HL-60/S4 (cell line): ENCODE data around the gene FBXO7.
"Not testable (repeated sequence)": the region's sequence is repeated elsewhere in the genome, so short reads cannot be mapped to it uniquely, and the experiment has no call there.

Experiments used
- in situ Hi-C: fragments of 300-500 bp; cut with MboI; formaldehyde crosslinking; loops from 2 replicates; pipeline ENCODE4 v1.14.3; 2022; ENCODE audit warnings: low sequenced_read_pairs

Gene FBXO7

GRCh38 chr22:32474635-32475467, at the start of gene FBXO7:
Gene FBXO7 (plus strand): TSS chr22:32474811. CDS start chr22:32475003, 192 bp downstream.
- in situ Hi-C loops: no loop called here

GRCh38 chr22:32426881-32427280, 47.7 kb upstream of the FBXO7 start:
- in situ Hi-C loops: no loop called here

GRCh38 chr22:32430352-32430751, 44.3 kb upstream of the FBXO7 start:
- in situ Hi-C loops: no loop called here

GRCh38 chr22:32444068-32444467, 30.5 kb upstream of the FBXO7 start:
- in situ Hi-C loops: no loop called here

- in situ Hi-C loops: no loop called here
Measured at GRCh38 chr22:32446321-32446720, 28.3 kb upstream of the FBXO7 start.

- in situ Hi-C loops: no loop called here
Measured at GRCh38 chr22:32448980-32449379, 25.6 kb upstream of the FBXO7 start.

- in situ Hi-C loops: no loop called here
Measured at GRCh38 chr22:32457031-32457430, 17.6 kb upstream of the FBXO7 start.

GRCh38 chr22:32462452-32462851, 12.2 kb upstream of the FBXO7 start:
- in situ Hi-C loops: no loop called here

GRCh38 chr22:32465661-32466060, 8.9 kb upstream of the FBXO7 start:
- in situ Hi-C loops: no loop called here

GRCh38 chr22:32466496-32466895, 8.1 kb upstream of the FBXO7 start:
- in situ Hi-C loops: no loop called here

- in situ Hi-C loops: no loop called here
Measured at GRCh38 chr22:32469799-32470212, 4.8 kb upstream of the FBXO7 start.

- in situ Hi-C loops: no loop called here
Measured at GRCh38 chr22:32473388-32473952, 1.1 kb upstream of the FBXO7 start.

GRCh38 chr22:32475468-32476010, 928 bp downstream of the FBXO7 start:
- in situ Hi-C loops: no loop called here

GRCh38 chr22:32476281-32477195, 1.9 kb downstream of the FBXO7 start:
- in situ Hi-C loops: no loop called here

GRCh38 chr22:32477596-32477995, 3.0 kb downstream of the FBXO7 start:
- in situ Hi-C loops: no loop called here

- in situ Hi-C loops: not testable (repeated sequence)
Measured at GRCh38 chr22:32478552-32478951, 3.9 kb downstream of the FBXO7 start.

- in situ Hi-C loops: no loop called here
Measured at GRCh38 chr22:32478994-32479393, 4.4 kb downstream of the FBXO7 start.

- in situ Hi-C loops: no loop called here
Measured at GRCh38 chr22:32480238-32480637, 5.6 kb downstream of the FBXO7 start.

GRCh38 chr22:32482708-32483107, 8.1 kb downstream of the FBXO7 start:
- in situ Hi-C loops: no loop called here

GRCh38 chr22:32486656-32487390, 12.2 kb downstream of the FBXO7 start:
- in situ Hi-C loops: no loop called here
